ENCODE measurements around the gene DDX24.

DNA sequence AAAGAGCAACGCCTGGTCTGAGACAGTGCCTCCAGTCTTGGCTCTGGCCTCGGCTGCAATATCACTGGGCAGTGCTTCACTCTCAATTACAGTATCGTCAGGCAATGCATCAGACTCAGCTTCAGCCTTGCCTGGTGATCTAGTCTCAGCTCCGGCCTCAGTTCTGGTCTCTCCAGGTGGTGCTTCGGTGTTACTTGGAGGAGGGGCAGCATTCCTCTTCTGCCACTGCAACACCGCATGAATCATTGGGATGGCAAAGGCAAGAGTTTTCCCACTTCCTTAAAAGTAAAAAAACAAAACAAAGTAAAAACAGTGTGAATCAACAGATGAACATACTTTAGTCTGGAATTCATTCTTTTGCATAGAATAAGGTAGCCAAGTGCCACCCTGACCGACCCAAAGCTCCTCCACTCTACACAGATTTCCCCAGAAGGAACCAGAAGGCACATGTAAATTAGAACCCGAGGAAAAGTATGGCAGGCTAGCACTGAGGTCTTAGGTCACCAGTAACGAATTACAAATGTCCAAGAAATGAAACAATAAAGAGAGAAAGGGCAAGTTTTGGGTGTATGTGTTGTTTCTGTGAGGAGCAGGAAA is 18.6 kb downstream of the DDX24 start:
- no peak for TF ChIP-seq E2F4 (CRISPR knock-in tag; IDR thresholded peaks at IDR 0.05; ENCODE audit: borderline replicate concordance, low read depth)
- TF ChIP-seq, protein P1, sequence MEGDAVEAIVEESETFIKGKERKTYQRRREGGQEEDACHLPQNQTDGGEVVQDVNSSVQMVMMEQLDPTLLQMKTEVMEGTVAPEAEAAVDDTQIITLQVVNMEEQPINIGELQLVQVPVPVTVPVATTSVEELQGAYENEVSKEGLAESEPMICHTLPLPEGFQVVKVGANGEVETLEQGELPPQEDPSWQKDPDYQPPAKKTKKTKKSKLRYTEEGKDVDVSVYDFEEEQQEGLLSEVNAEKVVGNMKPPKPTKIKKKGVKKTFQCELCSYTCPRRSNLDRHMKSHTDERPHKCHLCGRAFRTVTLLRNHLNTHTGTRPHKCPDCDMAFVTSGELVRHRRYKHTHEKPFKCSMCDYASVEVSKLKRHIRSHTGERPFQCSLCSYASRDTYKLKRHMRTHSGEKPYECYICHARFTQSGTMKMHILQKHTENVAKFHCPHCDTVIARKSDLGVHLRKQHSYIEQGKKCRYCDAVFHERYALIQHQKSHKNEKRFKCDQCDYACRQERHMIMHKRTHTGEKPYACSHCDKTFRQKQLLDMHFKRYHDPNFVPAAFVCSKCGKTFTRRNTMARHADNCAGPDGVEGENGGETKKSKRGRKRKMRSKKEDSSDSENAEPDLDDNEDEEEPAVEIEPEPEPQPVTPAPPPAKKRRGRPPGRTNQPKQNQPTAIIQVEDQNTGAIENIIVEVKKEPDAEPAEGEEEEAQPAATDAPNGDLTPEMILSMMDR (IDR thresholded peaks at IDR 0.05) = no peak
- TF ChIP-seq FOXJ3 (CRISPR knock-in tag; IDR thresholded peaks at IDR 0.05; ENCODE audit: borderline replicate concordance) = no peak
- TF ChIP-seq, protein P2, sequence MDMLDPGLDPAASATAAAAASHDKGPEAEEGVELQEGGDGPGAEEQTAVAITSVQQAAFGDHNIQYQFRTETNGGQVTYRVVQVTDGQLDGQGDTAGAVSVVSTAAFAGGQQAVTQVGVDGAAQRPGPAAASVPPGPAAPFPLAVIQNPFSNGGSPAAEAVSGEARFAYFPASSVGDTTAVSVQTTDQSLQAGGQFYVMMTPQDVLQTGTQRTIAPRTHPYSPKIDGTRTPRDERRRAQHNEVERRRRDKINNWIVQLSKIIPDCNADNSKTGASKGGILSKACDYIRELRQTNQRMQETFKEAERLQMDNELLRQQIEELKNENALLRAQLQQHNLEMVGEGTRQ (CRISPR knock-in tag; IDR thresholded peaks at IDR 0.05) = no peak

Measured in WTC11 (cell line).